ENCODE measurements around the gene LRCH1.

- TF ChIP-seq CTCF (conservative IDR thresholded peaks at IDR 0.05; ENCODE audit: low read depth in 2 of 2) (no peak), EZH2 (IDR thresholded peaks at IDR 0.05; ENCODE audit: low read depth, unreplicated experiment) (no peak), POLR2AphosphoS5 (IDR thresholded peaks at IDR 0.05; ENCODE audit: low read depth) (no peak), CREB1 (CRISPR knock-in tag; IDR thresholded peaks at IDR 0.05; ENCODE audit: low read depth) (no peak)
Observed at GRCh38 chr13:46753137-46753536, 200.2 kb downstream of the LRCH1 start.
